HCT116 (cell line): ENCODE data around the gene DNAJC10. TPM values are rescaled to one million over a fixed set of nuclear protein-coding genes. Genes with fewer than 3 reads are reported as not detected.

Experiments used
- ATAC-seq: fragments of 200-7000 bp; cut with Tn5 transposase; 2 replicates; pipeline ENCODE4 v1.9.1; 2020; ENCODE audit warnings: mild to moderate bottlenecking, moderate library complexity
- BruUV-seq: library from RNA; stranded (reverse); fragments of 400-500 nt; replicated peaks from 2 replicates; lab custom pipeline; 2021; lab: Mats Ljungman, UMichigan
- CTCF ChIA-PET: fragments of 300-600 bp; sonication (Branson Sonifier 250); formaldehyde crosslinking; loops from one replicate; lab custom pipeline; 2021; ENCODE audit warnings: antibody characterized with exemption; lab: Charles Lee
- POLR2A ChIA-PET: fragments of 300-600, 350-600 bp; sonication (Branson Sonifier 250); formaldehyde crosslinking; loops from one replicate; lab custom pipeline; 2021; ENCODE audit warnings: antibody characterized with exemption; lab: Charles Lee
- RAD21 ChIA-PET, 2 experiments: fragments of 300-600 bp; sonication (Branson Sonifier 250); formaldehyde crosslinking; loops; one replicate each; lab custom pipeline; 2023; ENCODE audit warnings: low total read pairs in 2 of 2; ENCODE audit not compliant: uncharacterized antibody in 2 of 2, unreplicated experiment in 2 of 2, low non-redundant PET in 1 of 2; lab: Charles Lee
- DNase-seq: peaks from one replicate; pipeline ENCODE4 v3.0.0-alpha.2; 2010; ENCODE audit warnings: low read depth, low spot score
- H2AFZ ChIP-seq: fragments of 200-600 bp; shearing (Covaris generic), sonication (generic); 2 replicates; pipeline ENCODE4 v1.6.1; 2017; ENCODE audit warnings: low read depth, mixed run types, mixed read lengths, antibody characterized with exemption, low read length; ENCODE audit not compliant: poor library complexity, severe bottlenecking
- H3K27ac ChIP-seq: 2 replicates; pipeline ENCODE4 v1.5.1; 2012; ENCODE audit warnings: low read depth, low read length
- H3K27me3 ChIP-seq: fragments of 200-600 bp; sonication (generic); 2 replicates; pipeline ENCODE4 v1.6.1; 2016; ENCODE audit warnings: mixed run types, low read length, mixed read lengths; ENCODE audit not compliant: insufficient read depth
- H3K36me3 ChIP-seq, 2 experiments: fragments of 200-500 bp in 1 of 2; fragments of 200-600 bp in 1 of 2; sonication (Bioruptor generic) in 1 of 2; sonication (generic) in 1 of 2; 2 replicates each; pipeline versions ENCODE4 v1.5.1 to v1.6.1; 2014 to 2016; ENCODE audit warnings: low read length in 2 of 2, inconsistent platforms in 1 of 2, mixed read lengths in 1 of 2, mixed run types in 1 of 2; ENCODE audit not compliant: insufficient read depth in 2 of 2, control insufficient read depth in 1 of 2
- H3K4me1 ChIP-seq, 2 experiments: fragments of 200-600 bp in 1 of 2; sonication (generic) in 1 of 2; 2 replicates each; pipeline versions ENCODE4 v1.5.1 to v1.6.1; 2012 to 2017; ENCODE audit warnings: low read length in 2 of 2, inconsistent platforms in 1 of 2, mild to moderate bottlenecking in 1 of 2, mixed read lengths in 1 of 2, mixed run types in 1 of 2, moderate library complexity in 1 of 2; ENCODE audit not compliant: insufficient read depth in 2 of 2, control insufficient read depth in 1 of 2
- H3K4me2 ChIP-seq: fragments of 200-600 bp; sonication (generic); 2 replicates; pipeline ENCODE4 v1.6.1; 2017; ENCODE audit warnings: mixed run types, low read length, mixed read lengths
- H3K4me3 ChIP-seq, 2 experiments: fragments of 200-600 bp in 1 of 2; sonication (generic) in 1 of 2; replicated peaks in 1 of 2; 2 replicates each; pipeline ENCODE4 v1.5.1; 2011 to 2016; ENCODE audit warnings: low read length in 2 of 2, control low read depth in 1 of 2, low read depth in 1 of 2, mild to moderate bottlenecking in 1 of 2, mixed read lengths in 1 of 2, mixed run types in 1 of 2
- H3K79me2 ChIP-seq: fragments of 200-600 bp; sonication (generic); 2 replicates; pipeline ENCODE4 v1.6.1; 2017; ENCODE audit warnings: mild to moderate bottlenecking, mixed run types, low read length, moderate library complexity, mixed read lengths; ENCODE audit not compliant: insufficient read depth
- H3K9ac ChIP-seq: fragments of 200-600 bp; sonication (generic); 2 replicates; pipeline ENCODE4 v1.6.1; 2016; ENCODE audit warnings: low read length, mixed read lengths
- H3K9me2 ChIP-seq: fragments of 200-600 bp; sonication (generic), shearing (Covaris generic); 2 replicates; pipeline ENCODE4 v1.6.1; 2017; ENCODE audit warnings: mixed run types, mild to moderate bottlenecking, moderate library complexity; ENCODE audit not compliant: insufficient read depth
- H3K9me3 ChIP-seq, 2 experiments: fragments of 200-500 bp in 1 of 2; fragments of 200-600 bp in 1 of 2; sonication (Bioruptor generic) in 1 of 2; sonication (generic) in 1 of 2; 2 replicates each; pipeline ENCODE4 v1.6.1; 2014 to 2017; ENCODE audit warnings: low read length in 2 of 2, mixed read lengths in 2 of 2, inconsistent platforms in 1 of 2, low read depth in 1 of 2, mild to moderate bottlenecking in 1 of 2, mixed run types in 1 of 2, moderate library complexity in 1 of 2; ENCODE audit not compliant: control insufficient read depth in 1 of 2, insufficient read depth in 1 of 2
- H4K20me1 ChIP-seq: fragments of 200-600 bp; sonication (generic), shearing (Covaris generic); 2 replicates; pipeline ENCODE4 v1.6.1; 2017; ENCODE audit warnings: mixed run types, mild to moderate bottlenecking, moderate library complexity; ENCODE audit not compliant: insufficient read depth
- CBX3 ChIP-seq: IDR thresholded peaks from 2 replicates; pipeline ENCODE4 v1.6.1; 2012; ENCODE audit warnings: low read depth
- CEBPB ChIP-seq: IDR thresholded peaks from 2 replicates; pipeline ENCODE4 v1.6.1; 2012; ENCODE audit warnings: low read depth
- ELF1 ChIP-seq: IDR thresholded peaks from 2 replicates; pipeline ENCODE4 v1.6.1; 2012; ENCODE audit warnings: low read depth, borderline replicate concordance
- EZH2 ChIP-seq: fragments of 200-600 bp; sonication (generic); IDR thresholded peaks from 2 replicates; pipeline ENCODE4 v1.6.1; 2017; ENCODE audit warnings: antibody characterized with exemption, mixed run types
- EZH2phosphoT487 ChIP-seq: fragments of 200-600 bp; IDR thresholded peaks from 2 replicates; pipeline ENCODE4 v1.6.1; 2018; ENCODE audit warnings: antibody characterized with exemption, borderline replicate concordance
- POLR2A ChIP-seq: IDR thresholded peaks from 2 replicates; pipeline ENCODE4 v1.7.0; 2011; ENCODE audit warnings: borderline replicate concordance; ENCODE audit not compliant: insufficient read depth, insufficient read length; ENCODE audit errors: extremely low read depth
- RAD21 ChIP-seq: IDR thresholded peaks from 2 replicates; pipeline ENCODE4 v1.6.1; 2012; ENCODE audit warnings: low read depth, mild to moderate bottlenecking
- YY1 ChIP-seq: IDR thresholded peaks from 2 replicates; pipeline ENCODE4 v1.6.1; 2011; ENCODE audit warnings: low read length, low read depth, moderate library complexity, mild to moderate bottlenecking; ENCODE audit not compliant: insufficient replicate concordance; ENCODE audit errors: extremely low read depth
- ZFX ChIP-seq: fragments of 450-650 bp; IDR thresholded peaks from 2 replicates; pipeline ENCODE4 v1.6.1; 2017
- ZNF274 ChIP-seq: fragments of 200-500 bp; sonication (Bioruptor generic); IDR thresholded peaks from 2 replicates; pipeline ENCODE4 v1.6.1; 2014; ENCODE audit warnings: mild to moderate bottlenecking, low read depth, low read length, inconsistent platforms
- intact Hi-C: fragments of 100-400 bp; cut with micrococcal nuclease; formaldehyde crosslinking; loops from 2 replicates; pipeline ENCODE4 v1.10.0; 2022
- total RNA-seq: library from RNA; stranded (reverse); gene quantifications from one replicate; pipeline ENCODE4 v1.2.1, GENCODE V29; 2021; ENCODE audit not compliant: unreplicated experiment
- TF ChIP-seq, protein P1 (sequence below): IDR thresholded peaks from 2 replicates; pipeline ENCODE4 v1.6.1; 2012; ENCODE audit warnings: low read depth

DNAJC10 gene
- total RNA-seq, 1 experiment from 2014 or later: 80.4 TPM

DNA sequence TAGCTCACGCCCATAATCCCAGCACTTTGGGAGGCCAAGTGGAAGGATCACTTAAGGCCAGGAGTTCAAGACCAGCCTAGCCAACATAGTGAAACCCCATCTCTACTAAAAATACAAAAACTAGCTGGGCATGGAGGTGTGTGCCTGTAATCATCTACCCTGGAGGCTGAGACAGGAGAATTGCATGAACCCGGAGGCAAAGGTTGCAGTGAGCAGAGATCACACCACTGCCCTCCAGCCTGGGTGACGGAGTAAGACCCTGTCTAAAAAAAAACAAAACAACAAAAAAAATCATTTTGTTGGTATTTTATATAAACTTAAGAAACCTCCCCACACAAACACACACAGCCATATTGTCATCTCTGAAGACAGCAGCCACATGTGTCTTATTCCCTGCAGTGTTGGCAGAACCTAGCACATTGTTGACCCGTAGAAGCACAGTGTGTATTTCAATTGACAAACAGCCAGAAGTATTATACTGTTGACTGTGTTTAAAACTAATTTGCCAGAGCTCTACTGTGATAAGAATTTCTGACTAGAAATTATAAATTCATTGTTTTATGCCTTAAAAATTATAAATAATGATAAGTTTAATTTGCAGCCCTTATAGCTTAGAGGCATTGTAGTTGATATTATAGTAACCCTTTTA lies 68.1 kb downstream of the DNAJC10 start:
- Histone ChIP-seq H3K9me3 (no peaks in the 10 kb centered on the region), H3K9ac (no peak overlapping the region), H3K27ac (no peak overlapping the region), H2AFZ (no peak overlapping the region), H3K36me3 (no peaks in the 10 kb centered on the region), H3K27me3 (no peaks in the 10 kb centered on the region), H3K4me2 (no peak overlapping the region), H3K9me2 (no peaks in the 10 kb centered on the region), H3K4me3 (no peak overlapping the region), H4K20me1 (no peaks in the 10 kb centered on the region), H3K79me2 (no peaks in the 10 kb centered on the region), H3K4me1 (no peaks in the 10 kb centered on the region)
- ATAC-seq (no peak), DNase-seq (no peak)
- TF ChIP-seq ELF1 (no peak), ZFX (no peak), YY1 (no peak), POLR2A (no peak), RAD21 (no peak), ZNF274 (no peak), CBX3 (no peak), EZH2 (no peak), CEBPB (no peak), EZH2phosphoT487 (no peak)
- TF ChIP-seq, protein P1, sequence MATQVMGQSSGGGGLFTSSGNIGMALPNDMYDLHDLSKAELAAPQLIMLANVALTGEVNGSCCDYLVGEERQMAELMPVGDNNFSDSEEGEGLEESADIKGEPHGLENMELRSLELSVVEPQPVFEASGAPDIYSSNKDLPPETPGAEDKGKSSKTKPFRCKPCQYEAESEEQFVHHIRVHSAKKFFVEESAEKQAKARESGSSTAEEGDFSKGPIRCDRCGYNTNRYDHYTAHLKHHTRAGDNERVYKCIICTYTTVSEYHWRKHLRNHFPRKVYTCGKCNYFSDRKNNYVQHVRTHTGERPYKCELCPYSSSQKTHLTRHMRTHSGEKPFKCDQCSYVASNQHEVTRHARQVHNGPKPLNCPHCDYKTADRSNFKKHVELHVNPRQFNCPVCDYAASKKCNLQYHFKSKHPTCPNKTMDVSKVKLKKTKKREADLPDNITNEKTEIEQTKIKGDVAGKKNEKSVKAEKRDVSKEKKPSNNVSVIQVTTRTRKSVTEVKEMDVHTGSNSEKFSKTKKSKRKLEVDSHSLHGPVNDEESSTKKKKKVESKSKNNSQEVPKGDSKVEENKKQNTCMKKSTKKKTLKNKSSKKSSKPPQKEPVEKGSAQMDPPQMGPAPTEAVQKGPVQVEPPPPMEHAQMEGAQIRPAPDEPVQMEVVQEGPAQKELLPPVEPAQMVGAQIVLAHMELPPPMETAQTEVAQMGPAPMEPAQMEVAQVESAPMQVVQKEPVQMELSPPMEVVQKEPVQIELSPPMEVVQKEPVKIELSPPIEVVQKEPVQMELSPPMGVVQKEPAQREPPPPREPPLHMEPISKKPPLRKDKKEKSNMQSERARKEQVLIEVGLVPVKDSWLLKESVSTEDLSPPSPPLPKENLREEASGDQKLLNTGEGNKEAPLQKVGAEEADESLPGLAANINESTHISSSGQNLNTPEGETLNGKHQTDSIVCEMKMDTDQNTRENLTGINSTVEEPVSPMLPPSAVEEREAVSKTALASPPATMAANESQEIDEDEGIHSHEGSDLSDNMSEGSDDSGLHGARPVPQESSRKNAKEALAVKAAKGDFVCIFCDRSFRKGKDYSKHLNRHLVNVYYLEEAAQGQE: no peak
- no TSS peak for BruUV-seq
- ChIA-PET CTCF (interaction anchor here (1.1 to 3.9 kb wide), 5 partner anchors 12 to 196 kb away, joined by 3 to 29 read pairs (median 4); no protein-coding TSS in a partner anchor), POLR2A (no interaction called here), RAD21 (interaction anchor here in 1 of 2 experiments (1.5 kb wide), 1 partner anchor 196 kb away, joined by 4 read pairs; no protein-coding TSS in a partner anchor)
- intact Hi-C loops: loop anchor here (1.0 kb wide), 1 partner anchor 196 kb away; no protein-coding TSS in a partner anchor
